MM.1S (cell line): ENCODE measurements around the gene TCN2.

ENCODE experiments used
- CTCF ChIP-seq: fragments of 300-600 bp; sonication (generic); IDR thresholded peaks from 2 replicates; pipeline ENCODE4 v1.5.1; 2016; ENCODE audit warnings: antibody characterized with exemption, low read length, mixed read lengths
- EZH2 ChIP-seq: fragments of 300-600 bp; sonication (generic); optimal IDR thresholded peaks from 2 replicates; pipeline ENCODE3; 2017; ENCODE audit warnings: low read depth, mild to moderate bottlenecking, antibody characterized with exemption, low read length, mixed read lengths
- EZH2phosphoT487 ChIP-seq: fragments of 300-600 bp; sonication (generic); IDR thresholded peaks from 2 replicates; pipeline ENCODE4 v1.6.1; 2018; ENCODE audit warnings: antibody characterized with exemption, low read length

- TF ChIP-seq CTCF (no peak), EZH2 (no peak), EZH2phosphoT487 (no peak)
Observed at GRCh38 chr22:30640361-30640760, 33.4 kb downstream of the TCN2 start.
